HG03175 (cell line): ENCODE measurements around the gene MRPL36.

Source experiments
- ATAC-seq: cut with Tn5 transposase; IDR thresholded peaks from one replicate; pipeline ENCODE4 v1.9.1; 2021; ENCODE audit warnings: mild to moderate bottlenecking, moderate library complexity; ENCODE audit not compliant: unreplicated experiment

Gene MRPL36

DNA sequence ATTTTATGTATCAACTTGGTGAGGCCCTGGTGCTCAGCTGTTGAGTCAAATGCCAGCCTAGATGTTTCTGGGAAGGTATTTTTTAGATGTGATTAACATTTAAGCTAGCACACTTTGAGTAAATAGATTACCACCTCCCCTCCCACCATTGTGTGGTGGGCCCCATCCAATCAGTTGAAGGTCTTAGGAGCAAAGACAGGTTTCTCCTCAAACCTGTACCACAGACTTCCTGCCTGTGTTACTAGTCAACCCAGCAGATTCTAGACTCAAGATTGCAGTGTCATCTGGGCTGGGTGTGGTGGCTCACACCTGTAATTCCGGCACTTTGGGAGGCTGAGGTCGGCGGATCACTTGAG, 33.8 kb downstream of the MRPL36 start:
- ATAC-seq, result no peak

DNA sequence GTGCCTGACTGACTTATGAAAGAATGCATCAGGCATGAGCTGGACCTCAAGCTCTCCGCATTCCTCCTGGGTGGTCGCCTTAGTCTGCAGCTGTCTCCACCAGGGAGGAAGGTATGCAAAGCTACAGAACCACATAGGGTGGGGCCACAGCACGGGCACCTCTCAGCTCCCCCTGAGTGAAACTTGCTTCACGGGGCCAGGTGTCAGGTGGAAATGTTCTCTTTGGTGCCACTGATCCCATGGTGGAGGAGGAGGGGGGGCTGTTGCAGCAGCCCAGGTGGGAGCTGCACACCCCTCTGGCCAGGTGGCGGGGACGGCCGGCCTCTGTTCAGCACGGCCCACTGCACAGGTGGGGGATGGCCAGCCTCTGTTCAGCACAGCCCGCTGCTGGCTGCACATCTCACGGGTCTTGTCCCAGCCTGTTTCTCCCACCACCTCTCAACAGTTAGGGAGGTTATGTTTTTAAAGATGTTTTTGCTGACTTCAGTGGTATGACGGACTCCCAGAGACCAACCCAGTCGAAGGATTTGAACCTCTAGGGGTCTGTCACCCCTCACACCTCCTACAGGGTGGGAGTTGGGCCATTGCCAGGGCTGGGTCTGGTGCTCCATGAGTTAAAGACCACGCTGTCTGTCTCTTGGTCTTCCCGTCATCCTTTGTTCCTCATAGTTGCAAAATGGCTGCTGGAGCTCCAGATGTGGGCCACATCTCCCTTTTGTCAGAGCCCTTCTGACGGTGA, 34.3 kb downstream of the MRPL36 start:
- no peak for ATAC-seq

DNA sequence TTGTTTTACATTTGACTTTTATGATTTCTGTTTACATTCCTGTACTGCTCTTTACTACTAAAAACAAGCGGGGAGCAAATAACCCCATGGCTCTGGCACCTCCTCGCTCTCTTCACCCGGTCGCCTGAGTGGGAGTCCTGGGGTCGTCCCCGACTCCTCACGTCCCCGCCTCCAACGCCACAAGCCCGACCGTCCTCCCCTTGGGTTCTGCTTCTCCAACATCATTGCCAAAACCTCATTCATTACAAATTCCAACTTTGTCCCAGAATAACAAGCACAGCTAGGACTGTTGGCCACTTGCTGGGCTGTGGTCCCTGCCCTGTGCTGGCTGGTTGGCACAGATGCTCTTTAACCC, 35.1 kb downstream of the MRPL36 start:
- ATAC-seq, result no peak

DNA sequence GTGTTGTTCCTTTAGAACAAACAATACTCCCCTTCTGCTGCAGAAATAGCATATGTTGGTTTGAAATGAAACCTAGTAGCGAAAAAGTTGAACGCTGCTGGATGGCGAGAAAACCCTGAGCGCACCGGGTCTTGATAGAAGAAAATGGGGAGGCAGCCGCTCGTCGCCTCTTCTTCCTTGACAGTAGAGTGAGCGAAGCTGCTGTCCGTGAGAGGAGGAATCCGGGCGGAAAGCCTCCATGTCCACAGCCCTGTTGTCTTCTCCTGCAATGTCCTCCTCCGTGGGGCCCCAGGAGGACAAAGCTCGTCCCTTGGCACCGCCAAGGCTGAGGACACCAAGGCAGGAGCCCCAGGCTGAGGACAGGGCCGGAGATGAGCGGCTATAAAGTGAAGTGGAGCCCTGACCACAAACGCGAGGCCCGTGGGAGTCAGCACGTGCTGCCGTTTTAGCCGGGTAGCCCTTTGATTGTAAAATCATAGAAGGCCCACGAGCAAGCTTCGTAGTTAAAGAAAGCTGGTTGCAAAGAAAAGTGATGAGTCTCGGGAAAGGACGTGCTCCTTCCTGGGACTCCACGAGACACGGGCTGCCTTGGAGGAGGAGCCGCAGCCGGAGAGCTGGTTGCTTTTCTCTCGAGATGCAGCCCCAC, 35.6 kb downstream of the MRPL36 start:
- no peak for ATAC-seq

DNA sequence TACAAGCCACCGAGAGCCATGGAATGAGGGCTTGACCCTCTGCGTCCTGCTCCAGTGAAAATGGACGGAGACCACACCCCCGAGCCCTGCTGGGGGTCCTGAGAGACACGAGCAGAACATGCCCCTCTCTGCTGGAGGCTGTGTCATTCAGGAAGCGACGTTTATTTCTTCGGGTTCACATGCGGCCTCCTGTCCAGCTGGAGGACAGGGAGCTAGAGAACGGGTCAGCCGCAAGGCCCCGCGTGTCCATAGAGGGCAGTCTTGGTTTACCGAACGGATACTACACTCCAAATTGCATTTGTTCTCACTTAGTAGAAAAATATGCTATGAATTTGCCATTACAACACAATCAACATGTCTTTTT, 36.1 kb downstream of the MRPL36 start:
- ATAC-seq, result no peak

DNA sequence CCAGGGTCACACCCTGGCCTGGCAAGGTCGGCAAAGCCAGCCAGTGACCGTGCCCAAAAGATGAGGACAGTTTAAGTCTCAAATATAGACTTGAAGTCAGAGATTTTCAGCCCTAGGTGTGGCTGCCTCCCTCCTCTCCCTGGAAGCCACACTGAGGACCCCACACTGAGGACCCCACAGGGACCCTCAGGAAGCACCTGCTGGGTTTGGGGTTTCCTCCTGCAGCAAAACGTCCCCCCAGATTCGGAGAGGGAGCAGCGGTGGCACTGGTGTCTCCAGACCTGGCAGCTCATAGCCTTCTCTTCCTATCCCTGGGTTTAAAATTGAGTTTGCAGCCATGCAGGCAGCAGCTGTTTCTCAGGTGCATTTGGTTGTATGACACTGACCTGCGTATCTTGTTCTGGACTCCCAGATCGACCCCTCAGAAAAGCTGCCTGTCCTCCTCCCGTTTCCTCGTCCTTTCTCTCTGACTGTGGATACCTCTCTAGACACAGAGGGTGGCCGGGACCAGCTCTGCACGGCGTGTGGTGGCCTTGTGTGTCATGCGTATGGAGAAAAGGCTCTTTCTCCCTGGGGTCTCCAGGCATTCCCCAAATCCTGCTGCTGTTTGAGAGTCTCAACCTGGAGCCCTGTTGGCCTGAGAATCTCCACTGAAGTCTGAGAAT, 36.6 kb downstream of the MRPL36 start:
- no peak for ATAC-seq

DNA sequence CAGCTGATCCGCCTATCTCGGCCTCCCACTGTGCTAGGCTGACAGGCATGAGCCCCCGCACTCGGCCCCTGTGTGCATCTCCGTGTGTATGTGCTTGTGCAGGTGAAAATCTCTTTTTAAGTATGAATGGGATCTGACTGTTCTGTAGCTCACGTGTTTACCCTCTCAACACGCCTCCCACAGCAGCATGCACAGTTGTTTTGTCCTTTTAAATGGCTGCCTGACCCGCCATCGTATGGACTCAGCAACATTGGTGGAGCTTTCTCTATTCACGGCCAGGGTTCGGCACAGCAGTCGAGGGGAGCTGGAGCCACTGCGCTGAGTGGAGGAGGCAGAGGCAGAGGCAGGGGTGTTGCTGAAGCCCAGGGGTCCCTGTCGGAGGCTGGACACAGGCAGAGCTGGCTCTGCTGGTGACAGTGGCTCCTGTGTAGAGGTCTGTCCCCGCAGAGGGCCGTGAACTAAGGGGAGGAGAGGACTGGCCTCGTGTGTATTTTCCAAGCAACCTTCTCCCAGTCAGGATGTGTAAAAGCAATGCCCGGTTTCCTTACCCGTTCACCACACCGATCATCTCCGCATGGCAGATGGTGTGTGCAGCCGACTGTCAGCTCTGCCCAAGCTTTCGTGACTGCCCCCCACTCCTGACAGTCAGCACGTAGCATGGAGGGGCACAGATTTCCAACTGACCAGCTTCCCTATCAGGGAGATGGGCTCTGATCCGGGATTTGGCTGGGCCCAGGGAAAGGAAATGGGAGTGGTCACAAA, 37.3 kb downstream of the MRPL36 start:
- ATAC-seq, result no peak

DNA sequence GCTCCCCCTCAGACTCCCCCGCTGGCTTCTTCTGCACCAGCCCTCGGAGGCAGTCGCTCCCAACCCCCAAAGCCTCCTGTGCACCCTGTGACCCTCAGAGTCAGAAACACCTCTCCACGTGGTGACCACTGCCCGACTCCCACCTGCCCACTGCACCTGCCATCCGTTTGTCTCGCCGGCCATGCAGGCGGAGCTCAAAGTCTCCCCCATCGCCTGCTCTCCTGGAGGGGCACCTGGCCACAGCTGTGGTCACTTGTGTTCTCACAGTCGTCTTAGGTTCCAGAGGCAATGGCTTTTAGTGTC, 38.2 kb downstream of the MRPL36 start:
- no peak for ATAC-seq

DNA sequence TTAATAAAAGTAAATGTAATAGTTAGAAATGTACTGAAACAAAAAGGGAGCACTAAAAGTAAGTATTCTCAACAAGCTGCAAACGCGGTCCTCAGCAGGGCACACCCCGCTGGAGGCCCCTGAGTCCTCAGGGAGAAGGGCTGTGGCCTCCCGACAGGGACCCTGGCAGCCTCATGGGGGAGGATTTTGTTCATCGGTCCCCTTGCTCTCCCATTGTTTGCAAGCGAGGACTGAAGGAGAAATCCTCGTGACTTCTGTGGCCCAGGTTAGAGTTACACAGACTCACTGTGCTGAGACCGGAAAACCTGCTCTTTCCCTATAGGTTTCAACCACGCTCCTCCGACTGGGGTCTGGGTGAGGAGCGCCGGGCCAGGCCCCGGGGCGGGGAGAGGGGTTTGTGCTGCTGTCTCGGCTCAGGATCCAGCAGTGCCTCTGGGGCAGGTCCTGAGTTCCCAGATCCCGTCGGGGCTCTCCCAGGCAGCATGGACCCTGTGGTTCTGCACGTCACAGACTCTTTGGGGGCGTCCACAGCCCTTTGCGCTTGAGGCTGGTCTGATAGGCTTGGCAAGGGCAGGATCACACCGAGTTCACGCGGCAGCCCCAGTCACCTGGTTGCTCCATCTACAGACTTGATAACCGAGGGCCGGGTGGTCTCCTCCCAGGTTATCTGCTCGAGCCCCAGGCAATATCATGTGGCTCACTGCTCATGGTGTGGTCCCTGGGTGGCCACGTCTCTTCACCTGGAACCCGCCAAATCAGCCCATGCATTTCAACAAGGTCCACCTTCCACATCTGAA, 38.8 kb downstream of the MRPL36 start:
- ATAC-seq, result no peak

DNA sequence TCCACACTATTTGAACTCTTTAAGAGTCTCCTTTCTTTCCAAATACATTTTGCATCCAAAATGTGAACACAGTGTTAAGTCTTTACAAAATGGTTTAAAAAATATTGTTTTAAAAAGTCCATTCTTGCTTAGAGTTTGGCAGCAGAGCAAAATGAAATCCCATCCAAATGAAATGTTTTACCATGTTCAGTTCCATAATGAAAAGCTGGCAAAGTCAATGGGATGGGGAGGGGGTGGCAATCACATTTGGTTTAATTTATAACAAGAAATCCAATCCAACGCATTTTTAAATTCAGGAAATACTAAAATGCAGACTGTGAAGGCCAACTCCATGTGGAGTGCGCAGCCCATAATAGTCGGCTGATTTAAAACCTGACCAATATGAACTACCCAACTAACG, 39.4 kb downstream of the MRPL36 start:
- no peak for ATAC-seq

DNA sequence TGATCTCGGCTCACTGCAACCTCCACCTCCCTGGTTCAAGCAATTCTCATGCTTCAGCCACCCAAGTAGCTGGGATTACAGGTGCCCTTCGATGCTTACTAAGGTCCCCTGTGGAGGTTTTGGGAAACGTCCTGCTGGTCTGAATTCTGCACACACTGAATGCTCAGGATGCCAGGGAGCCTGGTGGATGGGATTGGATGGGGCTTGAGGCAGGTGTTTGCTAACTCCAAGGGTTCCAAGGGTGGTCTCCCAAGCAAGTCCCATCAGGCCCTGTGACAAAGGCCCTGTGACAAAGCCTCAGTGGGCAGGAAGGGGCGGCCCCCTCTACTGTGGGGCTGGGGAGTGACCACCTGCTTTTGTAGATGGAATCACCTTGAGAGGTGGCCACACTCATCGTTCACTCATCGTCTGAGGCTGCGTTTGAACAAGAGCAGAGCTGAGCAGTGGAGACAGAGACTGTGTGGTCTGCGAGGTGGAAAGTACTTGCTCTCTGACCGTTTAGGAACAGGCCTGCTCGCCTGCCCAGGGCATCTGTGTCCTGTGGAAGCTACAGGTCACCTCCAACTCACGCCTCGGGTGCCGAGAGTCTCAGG, 40.2 kb downstream of the MRPL36 start:
- ATAC-seq, result no peak

DNA sequence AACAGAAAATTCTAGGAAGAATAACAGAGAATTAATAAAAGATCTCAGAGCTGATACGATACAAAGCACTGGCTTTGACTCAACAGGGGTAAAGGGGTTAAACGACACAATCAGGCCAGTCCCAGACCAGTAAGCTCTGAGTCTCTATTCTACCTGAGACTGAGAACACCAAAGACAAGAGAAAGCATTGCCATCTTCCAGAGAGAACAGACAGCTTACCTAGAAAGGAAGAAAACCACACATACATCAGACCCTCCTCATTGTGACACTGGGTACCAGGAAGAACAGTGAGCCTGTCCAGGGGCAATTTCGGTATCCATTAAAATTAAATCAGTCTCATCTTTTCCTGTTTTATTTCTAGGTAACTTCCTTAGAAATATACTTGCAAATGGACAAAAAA, 41.1 kb downstream of the MRPL36 start:
- ATAC-seq, result no peak

DNA sequence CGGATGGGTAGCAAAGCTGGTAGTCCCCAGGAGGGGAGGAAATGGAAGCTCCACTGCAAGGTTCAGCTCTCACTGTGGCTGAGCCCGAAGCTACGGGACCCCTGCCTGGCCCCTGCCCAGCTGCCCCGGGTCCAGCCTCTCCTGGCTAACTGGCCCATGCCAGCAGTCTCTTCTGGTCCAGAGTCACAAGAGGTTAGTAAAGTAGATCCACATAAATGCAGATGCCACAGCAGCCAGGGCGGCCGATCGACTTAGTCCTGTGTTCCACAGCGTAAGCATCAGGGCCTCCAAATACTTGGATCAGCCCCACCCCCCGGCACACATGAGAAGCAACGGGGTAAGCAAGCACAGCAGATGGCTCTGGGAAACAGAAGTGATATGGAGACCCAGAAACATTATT, 42.1 kb downstream of the MRPL36 start:
- ATAC-seq, result no peak

DNA sequence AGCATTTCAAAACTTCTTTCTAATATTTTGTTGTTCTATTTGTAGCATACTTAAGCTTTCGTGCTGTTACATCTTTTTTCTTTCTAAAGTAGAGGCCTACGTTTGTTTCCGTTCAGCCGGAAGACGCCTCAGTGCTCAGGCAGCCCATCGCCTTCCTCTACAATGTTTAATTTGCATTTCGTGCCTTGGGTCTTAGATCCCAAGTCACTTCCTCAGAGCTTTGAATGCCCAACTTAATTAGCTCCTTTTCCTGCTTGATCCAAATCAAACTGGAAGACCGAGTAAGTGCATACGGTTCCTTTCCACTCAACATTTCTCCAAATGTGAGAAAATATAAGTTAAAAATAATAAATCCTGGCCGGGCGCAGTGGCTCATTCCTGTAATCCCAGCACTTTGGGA, 43.2 kb downstream of the MRPL36 start:
- no peak for ATAC-seq

DNA sequence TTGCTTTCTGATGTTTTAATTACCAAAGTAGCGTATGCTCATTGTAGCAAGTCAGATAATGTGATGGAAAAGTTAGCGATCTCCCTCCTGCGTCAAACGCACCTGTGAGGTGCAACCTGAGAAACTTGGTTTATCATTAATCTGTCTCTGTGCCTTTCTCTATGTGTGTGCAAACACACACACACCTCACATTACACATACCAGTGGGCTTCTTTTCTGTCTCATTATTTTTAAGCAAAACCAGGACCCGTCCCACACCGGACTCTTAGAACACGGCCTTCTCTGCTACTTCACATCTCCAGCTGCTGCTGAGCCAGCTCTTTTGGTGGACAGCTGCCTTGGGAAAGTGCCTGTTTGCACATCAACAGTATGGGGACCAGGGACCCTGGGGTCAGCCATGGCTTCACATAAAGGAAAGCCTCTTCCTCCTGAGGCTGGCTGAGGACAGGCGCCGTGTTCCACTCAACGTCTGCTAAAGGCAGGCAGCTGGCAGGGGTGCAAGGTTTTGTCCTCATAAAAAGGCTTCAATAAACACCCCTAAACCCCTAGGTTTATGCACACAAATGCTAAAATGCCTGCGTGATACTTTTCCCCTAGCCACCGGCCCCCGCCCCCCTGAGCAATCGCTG, 44.2 kb downstream of the MRPL36 start:
- ATAC-seq, result no peak

DNA sequence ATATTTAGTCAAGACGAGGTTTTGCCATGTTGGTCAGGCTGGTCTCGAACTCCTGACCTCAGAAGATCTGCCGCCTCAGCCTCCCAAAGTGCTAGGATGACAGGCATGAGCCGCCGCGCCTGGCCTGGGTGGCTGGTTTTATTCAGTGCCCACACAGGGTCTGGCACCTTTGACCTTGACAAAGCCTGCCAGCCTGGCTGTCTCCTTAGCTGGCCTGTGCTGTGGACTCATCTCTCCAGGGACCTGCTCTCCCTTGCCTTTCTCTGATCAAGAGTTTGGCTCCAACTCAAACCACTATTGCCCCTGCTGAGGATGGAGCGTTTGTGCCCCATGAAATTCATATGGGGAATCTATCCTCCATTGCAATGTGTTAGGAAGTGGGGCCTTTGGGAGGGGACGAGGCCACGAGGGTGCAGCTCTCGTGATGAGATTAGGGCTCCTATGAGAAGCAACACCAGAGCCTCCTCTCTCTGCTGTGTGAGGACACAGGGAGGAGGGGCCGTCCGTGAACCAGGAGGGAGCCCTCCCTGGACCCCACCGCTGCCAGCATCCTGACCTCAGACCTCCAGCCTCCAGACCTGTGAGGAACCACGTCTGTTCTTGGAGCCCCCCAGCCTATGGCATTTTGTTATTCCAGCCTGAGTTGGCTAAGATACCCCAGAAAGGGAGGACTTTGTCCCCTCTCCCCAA, 45.0 kb downstream of the MRPL36 start:
- no peak for ATAC-seq

DNA sequence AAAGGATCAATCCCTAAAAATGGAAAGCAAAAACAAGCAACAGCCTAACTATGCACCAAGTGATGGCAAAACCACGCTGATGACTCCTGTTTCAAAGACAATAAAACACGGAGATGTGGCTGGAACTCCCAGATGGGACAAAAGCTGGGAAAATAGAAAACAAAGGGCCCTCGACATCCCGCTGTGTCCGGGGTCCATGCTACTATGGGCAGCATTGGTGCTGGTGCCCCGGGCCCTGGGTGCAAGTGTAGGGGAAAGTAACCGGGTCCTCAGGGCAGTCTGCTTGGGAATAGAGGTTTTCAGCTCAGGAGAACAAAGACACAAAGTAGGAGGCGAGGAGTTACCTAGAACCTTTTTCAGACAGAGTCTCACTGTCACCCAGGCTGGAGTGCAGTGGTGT, 46.1 kb downstream of the MRPL36 start:
- no peak for ATAC-seq

DNA sequence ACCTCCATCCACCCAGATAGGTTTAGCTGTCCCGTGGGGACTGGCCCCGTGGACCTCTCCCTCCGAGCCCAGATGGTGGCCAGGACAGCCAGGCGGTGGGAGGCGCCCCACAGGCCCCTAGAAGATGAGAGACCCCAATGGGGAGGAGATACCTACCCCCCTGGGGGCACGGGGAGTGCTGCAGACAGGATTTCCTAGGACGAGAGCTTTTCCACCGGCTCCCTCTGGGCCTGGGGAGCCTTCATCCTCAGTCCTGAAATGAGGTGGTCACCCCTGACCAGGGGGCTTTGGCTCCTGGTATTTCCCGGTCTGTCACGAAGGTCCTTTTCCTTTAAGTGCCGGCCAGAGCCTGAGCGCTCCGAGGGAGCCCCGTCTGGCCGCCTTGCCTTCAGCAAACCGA, 46.8 kb downstream of the MRPL36 start:
- ATAC-seq, result no peak

DNA sequence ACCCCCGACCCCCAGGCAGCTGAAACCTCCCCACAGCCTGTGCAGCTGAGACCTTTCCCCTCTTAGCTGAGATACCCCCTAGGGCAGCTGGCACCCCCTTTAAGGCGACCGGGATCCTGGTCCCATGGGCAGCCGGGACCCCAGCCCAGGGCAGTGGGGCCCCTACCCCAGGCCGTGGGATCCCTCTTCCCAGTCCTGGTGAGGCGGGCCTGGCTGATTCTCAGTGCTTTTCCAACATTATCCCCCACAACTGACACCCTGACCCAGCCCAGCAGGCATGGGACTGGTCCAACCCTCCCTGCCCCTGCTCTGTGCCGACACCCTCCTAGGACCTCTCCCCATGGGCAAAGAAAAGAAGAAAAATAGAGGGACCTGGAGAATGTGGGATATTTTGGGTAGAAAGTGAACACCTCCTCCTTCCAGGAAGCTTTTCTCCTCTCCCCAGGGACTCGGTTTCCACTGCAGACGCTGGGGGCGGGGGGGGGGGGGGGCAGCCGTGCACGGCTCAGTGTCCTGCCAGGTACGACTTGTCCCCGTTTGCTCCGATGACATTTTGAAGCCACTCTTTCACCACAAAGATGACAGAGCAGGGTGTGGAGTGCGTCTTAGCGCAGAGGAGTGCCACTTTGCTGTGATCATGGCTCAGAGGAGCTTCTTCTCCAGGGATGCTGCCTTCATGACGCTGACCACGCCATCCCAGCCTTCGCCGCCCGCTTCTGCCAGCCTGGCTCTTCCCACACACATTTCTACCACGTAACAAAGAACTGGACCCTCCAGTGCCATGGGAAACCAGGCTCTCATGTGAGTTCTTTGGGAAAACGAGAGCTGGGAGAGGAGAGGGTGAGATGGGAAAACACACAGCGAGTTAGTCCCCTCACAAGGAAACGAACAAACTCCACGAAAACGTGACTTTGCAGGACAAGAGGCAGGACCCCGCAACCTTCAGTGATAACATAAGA, 47.5 kb downstream of the MRPL36 start:
- ATAC-seq, result no peak
